SK-N-SH (cell line): ENCODE results near the gene KCNAB3. TPM values are rescaled to one million over a fixed set of nuclear protein-coding genes. Genes with fewer than 3 reads are reported as not detected.

ENCODE experiments used
- CTCF ChIA-PET: fragments of 300-600, 350-600 bp; formaldehyde crosslinking; extraction: SDS; loops from one replicate; lab custom pipeline; 2021; lab: Yijun Ruan, JAX
- POLR2A ChIA-PET: fragments of 350-600 bp; sonication (Branson Sonifier 250); formaldehyde crosslinking; extraction: SDS; loops from one replicate; lab custom pipeline; 2020; ENCODE audit warnings: antibody characterized with exemption, inconsistent platforms; lab: Yijun Ruan, JAX
- DNase-seq: peaks from one replicate; pipeline ENCODE4 v3.0.0; 2012
- H2AFZ ChIP-seq: fragments of 200-600 bp; sonication (generic); 2 replicates; pipeline ENCODE4 v1.8.1; 2016; ENCODE audit warnings: antibody characterized with exemption, mild to moderate bottlenecking, low read depth
- H3F3A ChIP-seq: fragments of 200-600 bp; sonication (generic); replicated peaks from 2 replicates; pipeline ENCODE3; 2016; ENCODE audit warnings: antibody characterized with exemption, mild to moderate bottlenecking; ENCODE audit not compliant: insufficient read depth
- H3K27ac ChIP-seq, 2 experiments: fragments of 200-500 bp in 1 of 2; fragments of 200-600 bp in 1 of 2; sonication (Bioruptor generic) in 1 of 2; sonication (generic), shearing (Covaris generic) in 1 of 2; 2 replicates each; pipeline versions ENCODE4 v1.5.1 to v1.6.1; 2014 to 2016; ENCODE audit warnings: low read depth in 2 of 2, inconsistent platforms in 1 of 2, low read length in 1 of 2, mild to moderate bottlenecking in 1 of 2, mixed read lengths in 1 of 2
- H3K27me3 ChIP-seq: fragments of 200-600 bp; sonication (generic), shearing (Covaris generic); 2 replicates; pipeline ENCODE4 v1.6.1; 2016; ENCODE audit warnings: mixed run types; ENCODE audit not compliant: insufficient read depth
- H3K36me3 ChIP-seq, 2 experiments: fragments of 200-500 bp in 1 of 2; fragments of 200-600 bp in 1 of 2; sonication (Bioruptor generic) in 1 of 2; sonication (generic) in 1 of 2; replicated peaks in 1 of 2; 2 replicates each; pipeline versions ENCODE3 to v1.5.1; 2014 to 2016; ENCODE audit warnings: low read length in 1 of 2, mild to moderate bottlenecking in 1 of 2; ENCODE audit not compliant: insufficient read depth in 2 of 2, control insufficient read depth in 1 of 2
- H3K4me1 ChIP-seq, 2 experiments: fragments of 200-500 bp in 1 of 2; fragments of 200-600 bp in 1 of 2; sonication (Bioruptor generic) in 1 of 2; sonication (generic), shearing (Covaris generic) in 1 of 2; 2 replicates each; pipeline versions ENCODE4 v1.5.1 to v1.6.1; 2014 to 2016; ENCODE audit warnings: low read depth in 1 of 2, low read length in 1 of 2, mixed run types in 1 of 2; ENCODE audit not compliant: insufficient read depth in 2 of 2, control insufficient read depth in 1 of 2
- H3K4me2 ChIP-seq: fragments of 200-600 bp; sonication (generic), shearing (Covaris generic); 2 replicates; pipeline ENCODE4 v1.6.1; 2017; ENCODE audit warnings: mixed run types
- H3K4me3 ChIP-seq, 2 experiments: fragments of 200-500 bp in 1 of 2; fragments of 200-600 bp in 1 of 2; sonication (Bioruptor generic) in 1 of 2; sonication (generic), shearing (Covaris generic) in 1 of 2; 2 replicates each; pipeline versions ENCODE4 v1.5.1 to v1.8.1; 2014 to 2016; ENCODE audit warnings: low read depth in 2 of 2, inconsistent platforms in 1 of 2, low read length in 1 of 2, mild to moderate bottlenecking in 1 of 2, mixed read lengths in 1 of 2, moderate library complexity in 1 of 2
- H3K79me2 ChIP-seq: fragments of 200-600 bp; sonication (generic); 2 replicates; pipeline ENCODE4 v1.8.1; 2017; ENCODE audit warnings: mild to moderate bottlenecking; ENCODE audit not compliant: insufficient read depth
- H3K9ac ChIP-seq: fragments of 200-600 bp; sonication (generic); 2 replicates; pipeline ENCODE4 v1.6.1; 2017; ENCODE audit warnings: mixed run types
- H3K9me2 ChIP-seq: fragments of 200-600 bp; sonication (generic); 2 replicates; pipeline ENCODE4 v1.6.1; 2017; ENCODE audit warnings: mixed run types
- H3K9me3 ChIP-seq: fragments of 200-600 bp; sonication (generic); 2 replicates; pipeline ENCODE4 v1.6.1; 2017; ENCODE audit warnings: mixed run types, mild to moderate bottlenecking, moderate library complexity
- H4K20me1 ChIP-seq: fragments of 200-600 bp; sonication (generic); 2 replicates; pipeline ENCODE4 v1.6.1; 2017; ENCODE audit warnings: mild to moderate bottlenecking, mixed run types; ENCODE audit not compliant: insufficient read depth
- ELF1 ChIP-seq: IDR thresholded peaks from 2 replicates; pipeline ENCODE4 v1.4.0; 2012
- EP300 ChIP-seq, 2 experiments: IDR thresholded peaks; 2 replicates each; pipeline versions ENCODE4 v1.4.0 to v1.6.1; 2012; ENCODE audit warnings: borderline replicate concordance in 1 of 2, low read depth in 1 of 2, low read length in 1 of 2
- FOSL2 ChIP-seq: IDR thresholded peaks from 2 replicates; pipeline ENCODE4 v1.4.0; 2012; ENCODE audit warnings: low read depth, mild to moderate bottlenecking, moderate library complexity, borderline replicate concordance
- FOXJ3 ChIP-seq: sonication (generic); formaldehyde crosslinking; IDR thresholded peaks from 2 replicates; pipeline ENCODE4 v1.5.1; 2020; ENCODE audit warnings: mild to moderate bottlenecking, missing genetic modification reagents
- FOXM1 ChIP-seq: IDR thresholded peaks from 2 replicates; pipeline ENCODE4 v1.4.0; 2012; ENCODE audit warnings: low read depth, mild to moderate bottlenecking
- GABPA ChIP-seq: IDR thresholded peaks from 2 replicates; pipeline ENCODE4 v1.4.0; 2012; ENCODE audit warnings: low read depth, mild to moderate bottlenecking
- GATA2 ChIP-seq: sonication (generic); formaldehyde crosslinking; IDR thresholded peaks from 2 replicates; pipeline ENCODE4 v1.5.0; 2020; ENCODE audit warnings: mild to moderate bottlenecking, missing genetic modification reagents
- JUND ChIP-seq: IDR thresholded peaks from 2 replicates; pipeline ENCODE4 v1.4.0; 2012
- MEF2A ChIP-seq: IDR thresholded peaks from 2 replicates; pipeline ENCODE4 v1.4.0; 2012; ENCODE audit warnings: low read depth, borderline replicate concordance
- NFIC ChIP-seq: IDR thresholded peaks from 2 replicates; pipeline ENCODE4 v1.4.0; 2012; ENCODE audit warnings: borderline replicate concordance
- NRF1 ChIP-seq: IDR thresholded peaks from 2 replicates; pipeline ENCODE4 v1.6.1; 2012; ENCODE audit warnings: low read depth, mild to moderate bottlenecking, low read length
- POLR2AphosphoS5 ChIP-seq: IDR thresholded peaks from 2 replicates; pipeline ENCODE4 v1.6.1; 2012; ENCODE audit warnings: low read depth, low read length
- RCOR1 ChIP-seq: fragments of 150-350 bp; IDR thresholded peaks from 2 replicates; pipeline ENCODE4 v1.6.1; 2017; ENCODE audit warnings: antibody characterized with exemption, low read length
- RFX5 ChIP-seq: IDR thresholded peaks from 2 replicates; pipeline ENCODE4 v1.6.1; 2012; ENCODE audit warnings: mild to moderate bottlenecking, improper control_type of control experiment, low read length
- RXRA ChIP-seq: IDR thresholded peaks from 2 replicates; pipeline ENCODE4 v1.4.0; 2012; ENCODE audit warnings: low read depth, mild to moderate bottlenecking, borderline replicate concordance
- SIN3A ChIP-seq: IDR thresholded peaks from 2 replicates; pipeline ENCODE4 v1.6.1; 2012; ENCODE audit warnings: low read depth, mild to moderate bottlenecking, low read length, moderate library complexity, borderline replicate concordance
- TAF1 ChIP-seq: IDR thresholded peaks from 2 replicates; pipeline ENCODE4 v1.6.1; 2012; ENCODE audit warnings: low read depth, mild to moderate bottlenecking, low read length, moderate library complexity, borderline replicate concordance
- TCF12 ChIP-seq: IDR thresholded peaks from 2 replicates; pipeline ENCODE4 v1.4.0; 2012
- YY1 ChIP-seq: IDR thresholded peaks from 2 replicates; pipeline ENCODE4 v1.4.0; 2012; ENCODE audit warnings: low read depth, mild to moderate bottlenecking
- WGBS: methylation state at CpG from one replicate; pipeline ENCODE4 v1.1.6; 2017; ENCODE audit warnings: low lambda C conversion rate; 5-methylcytosine and 5-hydroxymethylcytosine counted together
- polyA plus RNA-seq, 3 experiments: library from polyadenylated mRNA; depleted of rRNA; stranded (reverse); fragments of >200 nt; gene quantifications; 2 replicates each; pipeline ENCODE4 v1.2.3, GENCODE V29; 2012
- TF ChIP-seq, protein P1 (sequence below): IDR thresholded peaks from 2 replicates; pipeline ENCODE4 v1.4.0; 2012; ENCODE audit warnings: low read depth, borderline replicate concordance
- TF ChIP-seq, protein P2 (sequence below): fragments of 150-350 bp; IDR thresholded peaks from 2 replicates; pipeline ENCODE4 v1.6.1; 2017; ENCODE audit warnings: antibody characterized with exemption, low read length, low read depth, borderline replicate concordance
- TF ChIP-seq, protein P3 (sequence below): IDR thresholded peaks from 2 replicates; pipeline ENCODE4 v1.4.0; 2012; ENCODE audit warnings: low read depth
- TF ChIP-seq, protein P4 (sequence below): fragments of 200-600 bp; sonication (generic); IDR thresholded peaks from 2 replicates; pipeline ENCODE4 v1.6.1; 2017; ENCODE audit warnings: antibody characterized with exemption, mild to moderate bottlenecking, moderate library complexity
- TF ChIP-seq, protein P5 (sequence below): IDR thresholded peaks from 2 replicates; pipeline ENCODE4 v1.6.1; 2012; ENCODE audit warnings: mild to moderate bottlenecking, low read depth, low read length, moderate library complexity
- TF ChIP-seq, protein P6 (sequence below): fragments of 150-350 bp; IDR thresholded peaks from 2 replicates; pipeline ENCODE4 v1.6.1; 2016; ENCODE audit warnings: mild to moderate bottlenecking, low read depth, low read length

The KCNAB3 gene
- polyA plus RNA-seq, 1 of the 3 experiments (the other 2 are of a cell fraction): 4.4 TPM

DNA sequence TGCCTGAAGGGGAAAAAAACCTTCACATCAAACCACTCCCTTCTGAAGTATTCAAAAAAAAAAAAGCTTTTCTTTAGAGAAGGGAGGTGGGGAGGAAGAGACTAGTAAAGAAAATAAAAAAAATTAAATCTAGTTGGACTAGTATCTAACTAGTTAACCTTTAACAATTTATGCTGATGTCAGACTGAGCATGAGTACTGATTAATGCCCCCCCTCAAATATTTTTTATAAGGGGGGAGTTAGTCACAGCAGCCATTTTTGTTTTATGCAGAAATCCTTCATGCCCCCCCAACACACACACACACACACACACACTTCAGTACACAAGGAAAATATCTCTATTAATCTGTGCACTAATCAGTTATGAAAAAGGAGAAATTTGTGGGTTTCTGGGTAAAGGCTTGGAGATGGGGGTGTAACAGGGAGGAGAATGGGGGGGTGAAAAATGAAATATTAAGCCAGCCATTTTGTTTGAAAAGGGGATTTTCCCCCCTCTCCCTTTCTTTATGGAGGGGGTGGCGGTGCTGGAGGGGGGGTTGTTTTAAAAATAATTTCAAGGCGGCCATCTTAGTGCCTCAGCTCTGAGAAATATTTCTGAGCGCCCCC is 45.8 kb downstream of the KCNAB3 start:
- H3K9me2 ChIP-seq: no peaks in the 10 kb centered on the region
- no peaks in the 10 kb centered on the region for H4K20me1 ChIP-seq
- WGBS: 2% methylated on average over 3 of the region's 3 CpGs
- peaks cover 38% of the 10 kb centered on the region for H3F3A ChIP-seq
- peaks cover 28% of the 10 kb centered on the region for H3K79me2 ChIP-seq
- ChIA-PET POLR2A (no interaction called here), CTCF (interaction anchor here (0.7 to 2.6 kb wide), 3 partner anchors 20 to 174 kb away, joined by 3 to 9 read pairs (median 3); no protein-coding TSS in a partner anchor)
- DNase-seq: peak; percentile 55
- H3K4me2 ChIP-seq: peak overlapping the region; percentile 66
- peak overlapping the region; percentile 38 to 57 for H3K4me3 ChIP-seq
- H3K27ac ChIP-seq: peak overlapping the region; percentile 69 to 100
- H3K9me3 ChIP-seq: no peaks in the 10 kb centered on the region
- no peaks in the 10 kb centered on the region for H3K27me3 ChIP-seq
- H3K9ac ChIP-seq: peak overlapping the region; percentile 68; the same call in 1 of the 2 replicates
- peak overlapping the region; percentile 83 for H2AFZ ChIP-seq
- H3K36me3 ChIP-seq: peaks cover 13 to 24% of the 10 kb centered on the region in 2 experiments
- H3K4me1 ChIP-seq: peaks cover 24 to 66% of the 10 kb centered on the region in 2 experiments
- TF ChIP-seq SIN3A (no peak), MEF2A (no peak), ELF1 (no peak), FOXM1 (no peak), RFX5 (no peak), TAF1 (no peak), TCF12 (no peak), NFIC (no peak), GATA2 (CRISPR knock-in tag) (no peak), YY1 (peak; percentile 83), JUND (no peak), NRF1 (no peak), FOSL2 (no peak), RCOR1 (no peak), GABPA (no peak), POLR2AphosphoS5 (0 out of 2 replicates have a peak, but pooled peaks have one; percentile 21), FOXJ3 (CRISPR knock-in tag) (no peak), RXRA (no peak), EP300 (IDR thresholded peaks at IDR 0.05; ENCODE audit: borderline replicate concordance in 1 of 2, low read depth in 1 of 2, low read length in 1 of 2) (no peak)
- TF ChIP-seq, protein P1, sequence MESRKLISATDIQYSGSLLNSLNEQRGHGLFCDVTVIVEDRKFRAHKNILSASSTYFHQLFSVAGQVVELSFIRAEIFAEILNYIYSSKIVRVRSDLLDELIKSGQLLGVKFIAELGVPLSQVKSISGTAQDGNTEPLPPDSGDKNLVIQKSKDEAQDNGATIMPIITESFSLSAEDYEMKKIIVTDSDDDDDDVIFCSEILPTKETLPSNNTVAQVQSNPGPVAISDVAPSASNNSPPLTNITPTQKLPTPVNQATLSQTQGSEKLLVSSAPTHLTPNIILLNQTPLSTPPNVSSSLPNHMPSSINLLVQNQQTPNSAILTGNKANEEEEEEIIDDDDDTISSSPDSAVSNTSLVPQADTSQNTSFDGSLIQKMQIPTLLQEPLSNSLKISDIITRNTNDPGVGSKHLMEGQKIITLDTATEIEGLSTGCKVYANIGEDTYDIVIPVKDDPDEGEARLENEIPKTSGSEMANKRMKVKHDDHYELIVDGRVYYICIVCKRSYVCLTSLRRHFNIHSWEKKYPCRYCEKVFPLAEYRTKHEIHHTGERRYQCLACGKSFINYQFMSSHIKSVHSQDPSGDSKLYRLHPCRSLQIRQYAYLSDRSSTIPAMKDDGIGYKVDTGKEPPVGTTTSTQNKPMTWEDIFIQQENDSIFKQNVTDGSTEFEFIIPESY: no peak
- TF ChIP-seq, protein P2, sequence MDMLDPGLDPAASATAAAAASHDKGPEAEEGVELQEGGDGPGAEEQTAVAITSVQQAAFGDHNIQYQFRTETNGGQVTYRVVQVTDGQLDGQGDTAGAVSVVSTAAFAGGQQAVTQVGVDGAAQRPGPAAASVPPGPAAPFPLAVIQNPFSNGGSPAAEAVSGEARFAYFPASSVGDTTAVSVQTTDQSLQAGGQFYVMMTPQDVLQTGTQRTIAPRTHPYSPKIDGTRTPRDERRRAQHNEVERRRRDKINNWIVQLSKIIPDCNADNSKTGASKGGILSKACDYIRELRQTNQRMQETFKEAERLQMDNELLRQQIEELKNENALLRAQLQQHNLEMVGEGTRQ: no peak
- TF ChIP-seq, protein P3, sequence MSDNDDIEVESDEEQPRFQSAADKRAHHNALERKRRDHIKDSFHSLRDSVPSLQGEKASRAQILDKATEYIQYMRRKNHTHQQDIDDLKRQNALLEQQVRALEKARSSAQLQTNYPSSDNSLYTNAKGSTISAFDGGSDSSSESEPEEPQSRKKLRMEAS: no peak
- TF ChIP-seq, protein P4, sequence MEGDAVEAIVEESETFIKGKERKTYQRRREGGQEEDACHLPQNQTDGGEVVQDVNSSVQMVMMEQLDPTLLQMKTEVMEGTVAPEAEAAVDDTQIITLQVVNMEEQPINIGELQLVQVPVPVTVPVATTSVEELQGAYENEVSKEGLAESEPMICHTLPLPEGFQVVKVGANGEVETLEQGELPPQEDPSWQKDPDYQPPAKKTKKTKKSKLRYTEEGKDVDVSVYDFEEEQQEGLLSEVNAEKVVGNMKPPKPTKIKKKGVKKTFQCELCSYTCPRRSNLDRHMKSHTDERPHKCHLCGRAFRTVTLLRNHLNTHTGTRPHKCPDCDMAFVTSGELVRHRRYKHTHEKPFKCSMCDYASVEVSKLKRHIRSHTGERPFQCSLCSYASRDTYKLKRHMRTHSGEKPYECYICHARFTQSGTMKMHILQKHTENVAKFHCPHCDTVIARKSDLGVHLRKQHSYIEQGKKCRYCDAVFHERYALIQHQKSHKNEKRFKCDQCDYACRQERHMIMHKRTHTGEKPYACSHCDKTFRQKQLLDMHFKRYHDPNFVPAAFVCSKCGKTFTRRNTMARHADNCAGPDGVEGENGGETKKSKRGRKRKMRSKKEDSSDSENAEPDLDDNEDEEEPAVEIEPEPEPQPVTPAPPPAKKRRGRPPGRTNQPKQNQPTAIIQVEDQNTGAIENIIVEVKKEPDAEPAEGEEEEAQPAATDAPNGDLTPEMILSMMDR: no peak
- TF ChIP-seq, protein P5, sequence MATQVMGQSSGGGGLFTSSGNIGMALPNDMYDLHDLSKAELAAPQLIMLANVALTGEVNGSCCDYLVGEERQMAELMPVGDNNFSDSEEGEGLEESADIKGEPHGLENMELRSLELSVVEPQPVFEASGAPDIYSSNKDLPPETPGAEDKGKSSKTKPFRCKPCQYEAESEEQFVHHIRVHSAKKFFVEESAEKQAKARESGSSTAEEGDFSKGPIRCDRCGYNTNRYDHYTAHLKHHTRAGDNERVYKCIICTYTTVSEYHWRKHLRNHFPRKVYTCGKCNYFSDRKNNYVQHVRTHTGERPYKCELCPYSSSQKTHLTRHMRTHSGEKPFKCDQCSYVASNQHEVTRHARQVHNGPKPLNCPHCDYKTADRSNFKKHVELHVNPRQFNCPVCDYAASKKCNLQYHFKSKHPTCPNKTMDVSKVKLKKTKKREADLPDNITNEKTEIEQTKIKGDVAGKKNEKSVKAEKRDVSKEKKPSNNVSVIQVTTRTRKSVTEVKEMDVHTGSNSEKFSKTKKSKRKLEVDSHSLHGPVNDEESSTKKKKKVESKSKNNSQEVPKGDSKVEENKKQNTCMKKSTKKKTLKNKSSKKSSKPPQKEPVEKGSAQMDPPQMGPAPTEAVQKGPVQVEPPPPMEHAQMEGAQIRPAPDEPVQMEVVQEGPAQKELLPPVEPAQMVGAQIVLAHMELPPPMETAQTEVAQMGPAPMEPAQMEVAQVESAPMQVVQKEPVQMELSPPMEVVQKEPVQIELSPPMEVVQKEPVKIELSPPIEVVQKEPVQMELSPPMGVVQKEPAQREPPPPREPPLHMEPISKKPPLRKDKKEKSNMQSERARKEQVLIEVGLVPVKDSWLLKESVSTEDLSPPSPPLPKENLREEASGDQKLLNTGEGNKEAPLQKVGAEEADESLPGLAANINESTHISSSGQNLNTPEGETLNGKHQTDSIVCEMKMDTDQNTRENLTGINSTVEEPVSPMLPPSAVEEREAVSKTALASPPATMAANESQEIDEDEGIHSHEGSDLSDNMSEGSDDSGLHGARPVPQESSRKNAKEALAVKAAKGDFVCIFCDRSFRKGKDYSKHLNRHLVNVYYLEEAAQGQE: no peak
- TF ChIP-seq, protein P6, sequence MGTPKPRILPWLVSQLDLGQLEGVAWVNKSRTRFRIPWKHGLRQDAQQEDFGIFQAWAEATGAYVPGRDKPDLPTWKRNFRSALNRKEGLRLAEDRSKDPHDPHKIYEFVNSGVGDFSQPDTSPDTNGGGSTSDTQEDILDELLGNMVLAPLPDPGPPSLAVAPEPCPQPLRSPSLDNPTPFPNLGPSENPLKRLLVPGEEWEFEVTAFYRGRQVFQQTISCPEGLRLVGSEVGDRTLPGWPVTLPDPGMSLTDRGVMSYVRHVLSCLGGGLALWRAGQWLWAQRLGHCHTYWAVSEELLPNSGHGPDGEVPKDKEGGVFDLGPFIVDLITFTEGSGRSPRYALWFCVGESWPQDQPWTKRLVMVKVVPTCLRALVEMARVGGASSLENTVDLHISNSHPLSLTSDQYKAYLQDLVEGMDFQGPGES: no peak
